Measurements from ENCODE around the gene ISM2.
A peak's percentile ranks its signal among the peaks of the same experiment; 100 is the strongest.
"Not testable (repeated sequence)": the region's sequence is repeated elsewhere in the genome, so short reads cannot be mapped to it uniquely, and the experiment has no call there.

The ISM2 gene

DNA sequence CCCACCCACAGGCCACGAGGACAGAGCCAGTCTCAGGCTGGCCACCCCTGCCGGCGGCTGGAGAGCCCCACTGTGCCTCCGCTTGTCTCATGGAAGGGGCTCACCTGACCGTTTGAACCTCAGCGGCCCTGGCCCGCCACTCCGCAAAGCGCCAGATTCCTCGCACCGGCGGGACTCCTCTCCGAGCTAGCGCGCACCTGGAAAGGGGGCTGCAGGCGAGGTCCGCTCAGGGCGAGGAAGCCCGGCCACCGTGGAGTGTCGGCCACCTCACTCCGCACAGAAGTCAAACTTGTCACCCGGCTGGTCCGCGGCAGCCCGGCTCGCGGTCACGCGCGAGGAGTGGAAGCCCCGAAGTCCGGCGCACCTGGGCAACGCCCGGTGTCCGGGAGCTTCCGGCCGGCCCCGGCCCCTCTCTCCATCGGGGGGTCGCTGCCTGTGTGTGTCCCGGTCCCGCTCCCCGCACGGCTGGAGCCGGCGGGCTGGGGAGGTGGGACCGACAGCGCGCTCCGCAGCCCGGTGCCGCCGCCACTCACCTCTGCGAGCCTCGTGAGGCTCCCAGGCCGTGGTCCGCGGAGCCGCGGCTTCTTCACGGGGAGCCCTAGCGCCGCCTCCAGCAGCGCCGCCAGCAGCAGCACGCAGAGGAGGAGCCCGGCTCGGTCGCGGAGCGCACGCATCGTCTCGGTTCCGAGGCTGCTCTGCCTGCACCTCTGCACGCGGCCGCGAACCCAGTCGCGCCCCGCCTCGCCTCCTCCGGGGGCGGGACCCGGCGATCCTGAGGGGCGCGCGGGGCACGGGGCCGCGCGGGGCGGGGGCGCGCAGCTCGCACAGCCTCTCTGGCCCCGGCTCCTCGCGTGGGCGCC is at the start of gene ISM2:
Gene ISM2 (minus strand): TSS at position 697 of the 860 bp plus-strand sequence. CDS start 23 bp downstream, at position 674.
- peak; percentile 31 for DNase-seq

DNA sequence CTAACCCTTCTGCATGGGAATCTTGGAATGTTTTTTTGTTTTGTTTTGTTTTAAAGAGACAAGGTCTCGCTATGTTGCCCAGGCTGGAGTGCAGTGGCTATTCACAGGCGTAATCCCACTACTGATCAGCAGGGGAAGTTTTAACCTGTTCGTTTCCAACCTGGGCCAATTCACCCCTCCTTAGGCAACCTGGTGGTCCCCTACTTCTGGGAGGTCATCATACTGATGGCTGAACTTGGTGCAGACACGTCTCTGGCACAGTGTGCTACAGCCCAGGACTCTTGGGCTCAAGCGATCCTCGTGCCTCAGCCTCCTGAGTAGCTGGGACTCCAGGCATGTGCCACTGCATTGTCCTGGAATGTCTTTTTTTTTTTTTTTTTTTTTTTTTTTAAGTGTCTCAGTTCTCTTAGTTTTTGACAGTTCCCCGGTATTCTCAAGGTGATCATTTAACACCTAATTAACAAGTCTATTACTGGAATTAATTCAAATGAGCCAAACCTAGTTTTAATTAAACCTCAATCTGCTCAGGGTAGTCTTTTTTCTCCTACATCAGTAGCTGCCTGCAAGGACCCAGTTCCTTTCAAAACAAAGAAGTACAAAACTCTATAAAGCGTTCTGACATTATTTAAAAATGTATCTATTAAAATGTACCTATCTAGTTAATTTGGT is 49.0 kb upstream of the ISM2 start:
- no peak for DNase-seq

DNA sequence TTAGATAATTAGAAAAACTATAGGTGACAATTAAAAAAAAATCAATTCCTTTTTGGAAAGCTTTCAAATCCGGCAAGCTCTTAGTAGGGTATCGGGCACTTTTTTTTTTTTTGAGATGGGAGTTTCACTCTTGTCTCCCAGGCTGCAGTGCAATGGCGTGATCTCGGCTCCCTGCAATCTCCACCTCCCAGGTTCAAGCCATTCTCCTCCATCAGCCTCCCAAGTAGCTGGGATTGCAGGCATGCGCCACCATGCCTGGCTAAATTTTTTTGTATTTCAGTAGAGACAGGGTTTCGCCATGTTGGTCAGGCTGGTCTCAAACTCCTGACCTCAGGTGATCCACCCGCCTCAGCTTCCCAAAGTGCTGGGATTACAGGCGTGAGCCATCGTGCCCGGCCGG is 46.6 kb upstream of the ISM2 start:
- not testable (repeated sequence) for DNase-seq

DNA sequence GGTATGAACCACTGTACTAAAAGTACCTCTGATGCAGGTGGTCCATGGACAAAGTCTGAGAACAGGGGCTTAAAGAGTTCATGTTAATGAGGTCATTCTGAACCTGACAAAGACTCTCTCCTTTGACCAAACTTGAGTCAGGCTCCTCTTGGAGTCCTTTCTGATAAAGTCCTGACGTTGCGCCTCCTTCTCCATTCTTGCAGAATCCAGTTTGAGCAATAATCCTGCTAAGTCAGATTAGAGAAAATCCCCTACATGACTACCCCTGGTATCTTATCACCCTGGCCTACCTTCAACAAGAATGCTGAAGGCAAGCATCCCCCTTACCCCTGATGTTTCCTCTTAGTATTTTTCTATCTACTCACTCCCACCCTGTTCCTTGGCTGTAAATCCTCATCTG is 46.0 kb upstream of the ISM2 start:
- DNase-seq = no peak

DNA sequence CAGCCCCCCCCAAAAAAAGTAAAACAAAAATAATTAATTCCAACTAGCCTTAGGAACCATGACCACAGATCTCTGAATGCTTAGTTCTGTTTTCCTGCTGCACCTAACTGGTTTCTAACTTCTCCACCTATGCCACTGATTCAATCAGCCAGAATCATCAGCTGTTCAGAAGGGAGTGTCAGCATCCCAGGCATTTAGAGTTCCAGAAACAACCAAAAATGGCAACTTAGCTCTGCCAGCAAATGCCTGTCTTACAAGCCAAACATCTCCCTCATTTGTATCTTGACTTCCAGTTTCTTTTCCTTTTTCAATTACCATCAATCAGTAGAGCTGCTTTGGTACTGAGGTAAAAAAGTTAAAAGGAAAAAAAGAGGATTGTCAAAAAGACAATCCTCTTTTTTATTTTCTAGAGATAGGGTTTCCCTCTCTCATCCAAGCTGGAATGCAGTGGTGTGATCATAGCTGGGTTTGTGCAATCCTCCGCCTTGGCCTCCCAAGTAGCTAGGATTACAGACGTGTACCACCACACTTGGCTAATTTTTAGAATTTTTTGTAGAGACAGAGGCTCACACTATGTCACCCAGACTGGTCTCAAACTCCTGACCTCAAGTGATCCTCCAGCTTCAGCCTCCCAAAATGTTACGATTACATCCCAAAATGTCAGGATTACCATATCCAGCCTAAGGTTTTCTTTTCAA is 45.2 kb upstream of the ISM2 start:
- DNase-seq = no peak

DNA sequence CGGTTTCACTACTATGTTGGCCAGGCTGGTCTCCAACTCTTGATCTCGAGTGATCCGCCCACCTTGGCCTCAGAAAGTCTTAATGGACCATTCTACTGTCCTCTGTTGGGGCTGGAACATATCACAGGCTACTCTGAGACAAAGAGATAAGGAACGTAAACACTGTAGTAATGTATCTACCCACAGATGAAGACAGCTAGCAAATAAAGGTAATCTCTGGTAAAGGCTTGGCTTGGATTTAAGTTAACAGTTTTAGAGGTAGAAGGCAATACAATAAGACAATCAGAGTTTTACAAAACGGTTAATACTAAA is 44.6 kb upstream of the ISM2 start:
- DNase-seq = no peak

DNA sequence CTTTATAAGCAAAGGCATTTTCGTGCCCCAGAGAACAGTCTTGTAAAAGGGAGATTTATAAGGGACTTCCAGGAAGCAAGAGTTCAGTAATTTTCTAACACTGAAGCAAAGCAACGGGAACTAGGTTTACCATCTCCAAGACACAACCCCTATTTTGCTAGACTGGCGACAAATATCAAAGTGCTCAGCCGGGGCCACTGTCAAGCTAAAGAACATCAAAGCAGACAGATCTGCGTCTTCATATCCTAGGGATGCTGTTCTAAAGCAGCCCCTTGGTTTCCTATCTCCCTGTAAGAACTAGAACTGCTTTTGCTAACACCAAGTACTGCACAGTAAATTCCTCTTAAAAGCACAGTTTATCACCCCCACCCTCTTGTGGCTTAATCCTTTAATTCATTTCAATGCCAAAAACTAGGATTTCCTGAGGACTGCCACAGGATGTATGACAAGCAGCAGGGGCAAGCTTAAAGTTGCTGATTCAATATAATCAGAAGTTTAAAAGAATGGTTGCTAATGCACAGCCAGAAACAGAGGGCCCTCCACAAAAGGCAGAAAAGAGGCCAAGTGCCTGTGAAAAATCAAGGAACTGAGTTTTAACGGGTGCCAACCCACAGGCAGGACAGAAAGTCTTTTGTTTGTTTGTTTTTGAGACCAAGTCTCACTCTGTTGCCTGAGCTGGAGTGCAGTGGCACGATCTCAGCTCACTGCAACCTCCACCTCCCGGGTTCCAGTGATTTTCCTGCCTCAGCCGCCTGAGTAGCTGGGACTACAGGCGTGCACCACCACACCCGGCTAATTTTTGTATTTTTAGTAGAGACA is 44.0 kb upstream of the ISM2 start:
- DNase-seq = no peak

DNA sequence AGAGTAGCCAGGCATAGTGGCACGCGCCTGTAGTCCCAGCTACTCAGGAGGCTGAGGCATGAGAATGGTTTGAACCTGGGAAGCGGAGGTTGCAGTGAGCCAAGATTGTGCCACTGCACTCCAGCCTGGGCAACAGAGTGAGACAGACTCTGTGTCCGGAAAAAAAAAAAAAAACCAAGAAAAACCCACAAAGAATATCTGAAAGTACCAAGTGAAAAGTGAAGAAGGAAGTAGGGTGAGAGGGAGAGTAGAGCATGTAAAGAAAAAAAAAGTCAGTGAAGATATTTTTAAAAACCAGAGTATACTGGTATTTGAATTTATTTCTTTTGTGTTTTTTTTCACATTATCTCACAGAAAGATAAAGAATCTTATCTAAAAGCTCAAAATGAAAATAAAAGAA is 43.3 kb upstream of the ISM2 start:
- DNase-seq = no peak

DNA sequence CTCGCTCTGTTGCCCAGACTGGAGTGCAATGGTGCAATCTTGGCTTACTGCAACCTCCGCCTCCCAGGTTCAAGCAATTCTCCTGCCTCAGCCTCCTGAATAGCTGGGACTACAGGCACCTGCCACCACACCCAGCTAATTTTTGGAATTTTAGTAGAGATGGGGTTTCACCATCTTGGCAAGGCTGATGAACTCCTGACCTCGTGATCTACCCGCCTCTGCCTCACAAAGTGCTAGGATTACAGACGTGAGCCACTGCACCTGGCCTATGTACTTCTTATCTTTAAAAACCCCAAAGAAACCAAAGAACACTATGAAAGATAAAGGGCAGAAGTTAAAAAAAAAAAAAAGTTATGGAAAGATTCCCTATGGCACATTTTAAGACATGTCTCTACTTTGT is 38.3 kb upstream of the ISM2 start:
- not testable (repeated sequence) for DNase-seq

DNA sequence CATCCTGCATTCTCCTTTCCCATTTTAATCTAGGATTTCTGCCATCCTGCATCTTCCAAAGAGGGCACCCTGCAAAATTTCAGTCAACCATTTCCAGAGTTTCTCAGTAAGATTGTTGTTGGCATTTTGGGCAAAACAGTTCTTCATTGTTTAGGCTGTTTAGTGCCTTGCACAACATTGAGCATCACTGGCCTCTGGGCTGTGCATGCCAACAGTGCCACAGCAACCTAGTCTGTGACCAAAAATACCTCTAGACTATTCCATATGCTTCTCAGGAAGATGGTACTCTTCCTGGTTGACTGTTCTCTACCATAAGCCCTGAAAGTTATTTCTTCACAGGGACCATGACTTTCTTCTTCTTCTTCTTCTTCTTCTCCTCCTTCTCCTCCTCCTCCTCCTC is 32.5 kb upstream of the ISM2 start:
- DNase-seq = no peak

DNA sequence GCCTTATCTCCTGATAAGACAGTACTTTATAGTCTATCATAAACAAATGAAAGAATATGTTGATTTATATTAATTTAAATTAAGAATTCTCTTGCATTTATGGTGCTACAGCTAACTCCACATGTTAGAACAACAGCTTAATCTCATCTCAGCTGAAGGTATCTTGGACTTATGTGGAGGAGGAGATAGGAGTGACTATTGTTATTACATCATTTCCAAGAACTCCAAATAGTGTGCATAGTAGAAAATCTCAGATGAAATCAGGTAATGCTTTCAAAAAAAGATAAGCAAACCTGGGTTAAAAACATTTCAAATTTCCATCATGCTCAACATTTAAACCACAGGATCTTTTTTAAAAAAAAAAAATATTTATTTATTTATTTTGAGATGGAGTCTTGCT is 31.3 kb upstream of the ISM2 start:
- DNase-seq = no peak

DNA sequence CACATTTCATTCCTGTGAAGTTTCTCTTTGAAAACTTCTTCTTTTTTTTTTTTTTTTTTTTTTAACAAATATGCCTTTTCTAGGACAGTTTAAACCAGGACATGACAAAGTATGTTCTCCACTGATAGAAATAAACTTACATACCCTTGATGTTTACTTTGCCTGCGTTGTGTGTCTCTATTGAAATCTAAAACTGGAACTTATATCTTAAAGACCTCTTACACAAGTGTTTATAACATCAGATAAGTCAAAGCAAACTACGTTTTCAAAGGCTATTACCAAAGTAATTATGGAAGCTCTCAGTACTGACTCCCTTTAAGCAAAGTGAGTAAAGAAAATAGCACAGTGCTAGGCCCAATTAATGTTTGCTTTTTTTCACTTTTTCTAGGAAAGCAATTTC is 30.6 kb upstream of the ISM2 start:
- no peak for DNase-seq

DNA sequence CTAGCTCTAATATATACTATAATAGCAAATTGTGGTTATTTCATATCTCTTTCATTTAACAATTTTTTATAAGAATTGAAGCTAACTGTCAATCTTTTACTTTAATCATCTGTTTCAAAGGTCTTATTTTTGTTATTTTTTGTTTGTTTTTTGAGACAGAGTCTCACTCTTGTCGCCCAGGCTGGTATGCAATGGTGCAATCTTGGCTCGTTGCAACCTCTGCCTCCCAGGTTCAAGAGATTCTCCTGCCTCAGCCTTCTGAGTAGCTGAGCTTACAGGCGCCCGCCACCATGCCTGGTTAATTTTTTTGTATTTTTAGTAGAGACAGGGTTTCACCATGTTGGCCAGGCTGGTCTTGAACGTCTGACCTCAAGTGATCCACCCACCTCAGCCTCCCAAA is 30.1 kb upstream of the ISM2 start:
- DNase-seq = not testable (repeated sequence)

DNA sequence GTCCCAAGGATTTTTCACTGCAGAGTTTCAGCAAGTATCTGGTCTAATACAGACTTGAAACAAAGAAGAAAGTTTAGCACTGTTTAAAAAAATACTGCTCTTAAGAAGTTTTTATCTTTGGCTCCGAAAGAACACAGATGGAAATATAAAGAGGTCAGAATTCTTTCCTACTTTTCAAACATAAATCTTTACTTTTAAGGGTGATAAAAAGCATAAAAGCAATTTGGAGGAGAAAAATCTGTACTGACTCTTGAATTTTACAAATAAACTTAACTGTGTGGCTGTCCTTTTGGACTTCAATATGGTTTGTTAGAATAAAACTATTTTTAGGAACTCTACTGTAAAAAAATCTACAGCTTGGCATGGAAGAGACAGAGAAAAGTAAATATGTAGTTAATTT is 27.6 kb upstream of the ISM2 start:
- DNase-seq = no peak

DNA sequence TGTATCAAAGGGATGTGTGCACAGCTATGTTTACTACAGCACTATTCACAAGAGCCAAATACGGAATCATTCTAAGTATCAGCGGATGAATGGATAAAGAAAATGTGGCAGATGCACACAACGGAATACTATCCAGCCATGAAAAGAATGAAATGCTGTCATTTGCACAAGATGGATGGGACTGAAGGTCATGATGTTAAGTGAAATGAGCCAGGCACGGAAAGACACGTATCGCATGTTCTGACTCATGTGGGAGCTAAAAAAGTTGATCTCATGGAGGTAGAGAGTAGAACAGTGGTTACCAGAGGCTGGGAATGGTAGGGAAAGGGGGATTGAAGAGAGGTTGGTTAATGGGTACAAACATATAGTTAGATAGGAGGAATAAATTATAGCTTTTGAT is 25.9 kb upstream of the ISM2 start:
- DNase-seq = no peak

DNA sequence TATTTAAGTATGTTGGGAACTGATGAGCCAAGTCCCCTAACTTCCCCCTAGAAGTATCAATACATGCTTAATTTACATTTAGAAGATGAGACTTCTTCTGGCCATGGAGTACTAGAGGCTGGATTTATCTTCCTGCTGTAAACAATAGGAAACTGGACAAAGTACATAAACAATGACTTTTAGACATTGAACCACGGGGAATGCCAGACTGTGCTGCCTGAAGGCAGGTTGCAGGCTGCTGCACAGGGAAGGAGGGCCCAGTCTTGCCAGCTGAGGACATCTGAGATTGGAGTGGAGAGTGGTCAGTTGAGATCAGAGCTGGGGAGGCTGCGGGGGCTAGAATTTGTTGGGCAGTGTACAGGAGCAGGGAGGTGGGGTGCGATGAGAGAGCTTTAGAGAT is 24.5 kb upstream of the ISM2 start:
- DNase-seq = no peak

DNA sequence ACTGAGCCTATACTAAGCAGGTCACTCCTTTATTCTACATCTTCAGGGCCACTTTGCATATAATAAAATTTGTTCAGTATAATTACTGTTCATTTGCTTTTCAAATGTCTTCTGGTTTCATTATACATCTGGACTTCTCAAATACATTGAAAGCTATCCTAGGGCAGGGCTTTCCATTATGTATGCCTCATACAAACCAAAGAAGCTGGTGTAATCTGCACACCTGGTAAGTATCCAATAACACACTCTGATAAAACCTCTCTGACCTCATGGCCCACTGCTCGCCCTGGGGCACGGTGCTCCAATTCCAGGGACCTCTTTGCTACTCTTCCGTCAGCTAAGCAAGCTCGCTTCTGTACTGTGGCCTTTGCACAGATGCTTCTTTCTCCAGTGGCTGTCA is 21.9 kb upstream of the ISM2 start:
- DNase-seq = no peak

DNA sequence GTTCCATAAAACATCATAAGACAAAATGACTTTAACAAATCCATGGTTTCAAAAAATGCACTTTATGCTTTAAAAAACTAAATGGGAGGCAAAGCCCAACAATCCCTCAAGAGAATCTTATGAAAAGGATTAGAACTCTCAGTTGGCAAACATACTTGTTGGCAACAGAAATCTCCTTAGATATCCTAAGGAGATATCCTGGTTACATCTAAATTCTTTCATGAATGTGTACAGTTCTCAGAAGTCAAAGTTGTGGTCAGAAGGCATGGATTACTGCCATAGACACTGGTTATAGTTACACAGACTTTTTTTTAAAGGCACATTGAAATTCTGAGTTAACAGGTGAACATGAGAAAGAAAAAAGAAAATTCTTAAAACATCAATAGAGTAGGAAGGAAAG is 17.5 kb upstream of the ISM2 start:
- no peak for DNase-seq

DNA sequence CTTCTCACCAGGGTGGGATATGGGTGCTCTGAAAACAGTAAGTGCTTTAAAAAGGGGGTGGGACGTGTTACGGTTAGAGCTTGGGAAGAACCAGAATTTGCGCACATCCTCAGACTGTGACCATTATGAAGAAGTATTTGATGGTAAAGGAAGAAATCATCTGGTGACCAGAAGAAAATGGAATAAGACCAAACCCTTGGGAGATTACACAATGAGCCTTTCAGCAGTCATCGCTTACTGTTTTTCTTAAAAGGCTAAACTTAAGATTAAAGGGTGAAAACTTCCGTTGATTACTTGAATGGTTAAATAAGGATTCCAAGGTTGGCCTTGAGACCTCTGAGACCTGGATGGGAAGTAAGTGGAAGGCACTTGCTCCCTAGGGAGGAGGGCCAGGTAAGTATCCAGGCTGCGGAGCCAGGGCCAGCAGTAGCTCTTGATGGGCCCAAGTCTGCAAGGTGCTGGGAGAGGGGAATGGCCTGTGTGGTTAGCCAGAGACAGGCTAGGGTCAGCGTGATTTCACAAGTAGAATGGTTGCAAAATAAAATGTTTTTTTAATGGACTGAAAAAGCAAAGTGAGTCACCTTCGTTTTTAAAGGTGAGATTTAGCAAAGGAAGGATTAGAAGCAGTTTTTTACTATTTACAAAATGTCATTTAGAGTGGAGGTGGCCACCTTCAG is 13.0 kb upstream of the ISM2 start:
- no peak for DNase-seq

DNA sequence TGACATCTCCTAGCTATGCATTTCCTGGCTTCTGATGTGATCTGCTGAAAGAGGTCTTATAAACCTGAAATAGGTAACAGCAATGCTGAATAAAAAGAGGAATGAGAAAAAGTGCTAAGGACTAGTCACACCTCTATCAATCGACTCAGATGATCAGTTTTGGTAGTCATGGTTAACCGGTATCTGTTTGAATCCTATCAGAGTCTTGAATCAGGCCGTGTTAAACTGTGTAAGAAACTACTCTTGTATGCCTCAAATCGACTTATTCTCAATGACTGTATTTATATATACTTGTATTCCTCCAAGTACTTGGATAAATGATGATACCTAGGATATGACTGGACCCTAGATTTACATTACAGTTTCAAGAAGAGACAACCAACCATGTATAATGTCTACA is 10.8 kb upstream of the ISM2 start:
- no peak for DNase-seq

DNA sequence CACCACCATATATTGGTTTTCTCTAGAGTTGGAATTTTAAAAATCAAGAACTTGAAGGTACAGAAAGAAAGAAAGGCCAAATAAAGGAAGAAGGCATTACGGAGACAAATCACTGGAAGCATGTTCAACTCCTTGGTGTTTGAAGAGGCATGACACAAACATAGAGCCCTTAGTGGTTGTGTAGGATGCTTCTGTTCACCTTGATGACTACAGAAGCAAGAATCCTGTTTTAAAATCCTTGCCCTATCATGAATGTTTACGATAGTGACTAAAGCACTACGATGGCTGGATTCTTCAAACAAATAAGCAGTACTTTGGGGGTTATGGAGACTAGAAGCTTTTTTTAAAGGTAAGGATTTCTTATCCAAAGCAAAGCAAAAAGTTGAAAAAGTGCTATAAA is 10.3 kb upstream of the ISM2 start:
- DNase-seq = no peak

DNA sequence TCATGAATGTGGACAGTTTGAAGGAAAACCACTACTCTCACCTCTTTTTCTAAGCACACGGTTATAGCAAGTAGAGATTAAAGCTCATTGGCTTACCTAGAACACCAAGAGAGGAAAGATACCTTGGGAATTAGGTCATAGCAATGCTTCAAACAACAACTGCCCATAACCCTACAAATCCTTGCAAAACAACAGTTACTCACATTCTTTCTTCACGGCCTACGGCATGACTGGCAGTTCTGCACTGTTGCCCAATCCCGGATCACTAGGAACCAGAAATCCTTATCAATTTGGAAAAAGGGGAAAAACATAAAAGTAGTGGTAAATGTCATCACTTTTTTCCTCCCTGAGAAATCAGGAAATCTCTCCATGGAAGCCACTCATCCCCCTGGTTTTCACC is 9.6 kb upstream of the ISM2 start:
- no peak for DNase-seq

DNA sequence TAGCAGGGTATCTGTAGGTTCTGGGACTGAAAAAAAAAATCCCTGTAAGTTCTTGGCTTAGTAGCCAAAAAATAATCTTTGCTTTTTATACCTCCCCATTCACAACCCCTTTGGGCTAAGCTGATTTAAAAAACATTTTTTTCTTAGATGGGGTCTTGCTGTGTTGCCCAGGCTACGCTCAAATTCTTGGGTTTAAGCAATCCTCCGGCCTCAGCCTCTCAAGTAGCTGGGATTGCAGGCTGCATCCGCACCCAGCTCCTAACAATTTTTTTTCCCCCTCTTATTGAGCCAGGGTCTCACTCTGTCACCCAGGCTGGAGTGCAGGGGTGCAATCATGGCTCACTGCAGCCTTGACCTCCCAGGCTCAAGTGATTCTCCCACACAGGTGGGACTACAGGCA is 9.1 kb upstream of the ISM2 start:
- DNase-seq = no peak
